ENCODE results near the gene VSTM4.

Gene VSTM4

GRCh38 chr10:49074836-49075682 is 40.3 kb downstream of the VSTM4 start:
- H3K9me3 ChIP-seq (ENCODE audit: control insufficient read depth, insufficient read depth, low read length), result no peaks in the 10 kb centered on the region
- no peaks in the 10 kb centered on the region for H3K4me1 ChIP-seq (ENCODE audit: control insufficient read depth, insufficient read depth, low read length)
- H3K27ac ChIP-seq (ENCODE audit: low read length), result no peak overlapping the region
- H3K4me3 ChIP-seq (ENCODE audit: low read length), result no peak overlapping the region
- no peak for DNase-seq (ENCODE audit: low read depth, low spot score)
- H3K36me3 ChIP-seq (ENCODE audit: control insufficient read depth, insufficient read depth, low read length), result no peaks in the 10 kb centered on the region
- no CpG with 5 or more reads among the region's 5 CpGs for WGBS (ENCODE audit: insufficient coverage, insufficient read length)
- H3K27me3 ChIP-seq (ENCODE audit: control insufficient read depth, insufficient read depth, low read length), result no peaks in the 10 kb centered on the region

- Histone ChIP-seq H3K9me3 (ENCODE audit: control insufficient read depth, insufficient read depth, low read length) (no peaks in the 10 kb centered on the region), H3K4me1 (ENCODE audit: control insufficient read depth, insufficient read depth, low read length) (no peaks in the 10 kb centered on the region), H3K36me3 (ENCODE audit: control insufficient read depth, insufficient read depth, low read length) (no peaks in the 10 kb centered on the region), H3K4me3 (ENCODE audit: low read length) (no peak overlapping the region), H3K27me3 (ENCODE audit: control insufficient read depth, insufficient read depth, low read length) (no peaks in the 10 kb centered on the region), H3K27ac (ENCODE audit: low read length) (no peak overlapping the region)
- WGBS (ENCODE audit: insufficient coverage, insufficient read length), result no CpG with 5 or more reads among the region's 4 CpGs
- no peak for DNase-seq (ENCODE audit: low read depth, low spot score)
Observed at GRCh38 chr10:49072166-49072885, 43.0 kb downstream of the VSTM4 start.

GRCh38 chr10:49071160-49071761 is 44.1 kb downstream of the VSTM4 start:
- no peaks in the 10 kb centered on the region for H3K36me3 ChIP-seq (ENCODE audit: control insufficient read depth, insufficient read depth, low read length)
- no peak for DNase-seq (ENCODE audit: low read depth, low spot score)
- no peaks in the 10 kb centered on the region for H3K27me3 ChIP-seq (ENCODE audit: control insufficient read depth, insufficient read depth, low read length)
- no peak overlapping the region for H3K4me3 ChIP-seq (ENCODE audit: low read length)
- no peak overlapping the region for H3K27ac ChIP-seq (ENCODE audit: low read length)
- no CpG with 5 or more reads among the region's 7 CpGs for WGBS (ENCODE audit: insufficient coverage, insufficient read length)
- H3K9me3 ChIP-seq (ENCODE audit: control insufficient read depth, insufficient read depth, low read length), result no peaks in the 10 kb centered on the region
- no peaks in the 10 kb centered on the region for H3K4me1 ChIP-seq (ENCODE audit: control insufficient read depth, insufficient read depth, low read length)

GRCh38 chr10:49070701-49071100 is 44.6 kb downstream of the VSTM4 start:
- Histone ChIP-seq H3K4me1 (ENCODE audit: control insufficient read depth, insufficient read depth, low read length) (no peaks in the 10 kb centered on the region), H3K9me3 (ENCODE audit: control insufficient read depth, insufficient read depth, low read length) (no peaks in the 10 kb centered on the region), H3K36me3 (ENCODE audit: control insufficient read depth, insufficient read depth, low read length) (no peaks in the 10 kb centered on the region), H3K4me3 (ENCODE audit: low read length) (no peak overlapping the region), H3K27me3 (ENCODE audit: control insufficient read depth, insufficient read depth, low read length) (no peaks in the 10 kb centered on the region), H3K27ac (ENCODE audit: low read length) (no peak overlapping the region)
- WGBS (ENCODE audit: insufficient coverage, insufficient read length), result no CpG with 5 or more reads among the region's 4 CpGs
- DNase-seq (ENCODE audit: low read depth, low spot score), result no peak

- Histone ChIP-seq H3K27me3 (ENCODE audit: control insufficient read depth, insufficient read depth, low read length) (no peaks in the 10 kb centered on the region), H3K4me1 (ENCODE audit: control insufficient read depth, insufficient read depth, low read length) (no peaks in the 10 kb centered on the region), H3K36me3 (ENCODE audit: control insufficient read depth, insufficient read depth, low read length) (no peaks in the 10 kb centered on the region), H3K27ac (ENCODE audit: low read length) (no peak overlapping the region), H3K4me3 (ENCODE audit: low read length) (no peak overlapping the region), H3K9me3 (ENCODE audit: control insufficient read depth, insufficient read depth, low read length) (no peaks in the 10 kb centered on the region)
- no CpG with 5 or more reads among the region's 6 CpGs for WGBS (ENCODE audit: insufficient coverage, insufficient read length)
- no peak for DNase-seq (ENCODE audit: low read depth, low spot score)
Observed at GRCh38 chr10:49068672-49069217, 46.6 kb downstream of the VSTM4 start.

- Histone ChIP-seq H3K27ac (ENCODE audit: low read length) (no peak overlapping the region), H3K36me3 (ENCODE audit: control insufficient read depth, insufficient read depth, low read length) (no peaks in the 10 kb centered on the region), H3K27me3 (ENCODE audit: control insufficient read depth, insufficient read depth, low read length) (no peaks in the 10 kb centered on the region), H3K4me1 (ENCODE audit: control insufficient read depth, insufficient read depth, low read length) (no peaks in the 10 kb centered on the region), H3K9me3 (ENCODE audit: control insufficient read depth, insufficient read depth, low read length) (no peaks in the 10 kb centered on the region), H3K4me3 (ENCODE audit: low read length) (no peak overlapping the region)
- DNase-seq (ENCODE audit: low read depth, low spot score), result no peak
- WGBS (ENCODE audit: insufficient coverage, insufficient read length), result no CpG with 5 or more reads among the region's 8 CpGs
Observed at GRCh38 chr10:49068209-49068608, 47.1 kb downstream of the VSTM4 start.

- WGBS (ENCODE audit: insufficient coverage, insufficient read length), result no CpG with 5 or more reads among the region's 5 CpGs
- Histone ChIP-seq H3K27me3 (ENCODE audit: control insufficient read depth, insufficient read depth, low read length) (no peaks in the 10 kb centered on the region), H3K4me1 (ENCODE audit: control insufficient read depth, insufficient read depth, low read length) (no peaks in the 10 kb centered on the region), H3K9me3 (ENCODE audit: control insufficient read depth, insufficient read depth, low read length) (no peaks in the 10 kb centered on the region), H3K36me3 (ENCODE audit: control insufficient read depth, insufficient read depth, low read length) (no peaks in the 10 kb centered on the region), H3K4me3 (ENCODE audit: low read length) (no peak overlapping the region), H3K27ac (ENCODE audit: low read length) (no peak overlapping the region)
- no peak for DNase-seq (ENCODE audit: low read depth, low spot score)
Observed at GRCh38 chr10:49066944-49067730, 48.2 kb downstream of the VSTM4 start.

- no peak overlapping the region for H3K27ac ChIP-seq (ENCODE audit: low read length)
- H3K9me3 ChIP-seq (ENCODE audit: control insufficient read depth, insufficient read depth, low read length), result no peaks in the 10 kb centered on the region
- H3K27me3 ChIP-seq (ENCODE audit: control insufficient read depth, insufficient read depth, low read length), result no peaks in the 10 kb centered on the region
- no peak for DNase-seq (ENCODE audit: low read depth, low spot score)
- H3K4me3 ChIP-seq (ENCODE audit: low read length), result no peak overlapping the region
- no peaks in the 10 kb centered on the region for H3K36me3 ChIP-seq (ENCODE audit: control insufficient read depth, insufficient read depth, low read length)
- no peaks in the 10 kb centered on the region for H3K4me1 ChIP-seq (ENCODE audit: control insufficient read depth, insufficient read depth, low read length)
Observed at GRCh38 chr10:49062229-49062628, 53.1 kb downstream of the VSTM4 start.

GRCh38 chr10:49061667-49062066 is 53.7 kb downstream of the VSTM4 start:
- no peak for DNase-seq (ENCODE audit: low read depth, low spot score)
- no peaks in the 10 kb centered on the region for H3K9me3 ChIP-seq (ENCODE audit: control insufficient read depth, insufficient read depth, low read length)
- H3K4me1 ChIP-seq (ENCODE audit: control insufficient read depth, insufficient read depth, low read length), result no peaks in the 10 kb centered on the region
- no peaks in the 10 kb centered on the region for H3K27me3 ChIP-seq (ENCODE audit: control insufficient read depth, insufficient read depth, low read length)
- H3K27ac ChIP-seq (ENCODE audit: low read length), result no peak overlapping the region
- H3K4me3 ChIP-seq (ENCODE audit: low read length), result no peak overlapping the region
- no CpG with 5 or more reads among the region's 1 CpG for WGBS (ENCODE audit: insufficient coverage, insufficient read length)
- no peaks in the 10 kb centered on the region for H3K36me3 ChIP-seq (ENCODE audit: control insufficient read depth, insufficient read depth, low read length)

Data from iPS DF 6.9 (cell line).